HL-60 (cell line): ENCODE data around the gene ADGRL3.

Experiments used
- DNase-seq, 2 experiments: peaks; one replicate each; pipeline ENCODE4 v3.0.0-alpha.2; 2010 to 2020; ENCODE audit warnings: low read depth in 1 of 2, low spot score in 1 of 2
- H3K27ac ChIP-seq: fragments of 250-450 bp; sonication (Bioruptor Pico); replicated peaks from 2 replicates; pipeline ENCODE4 v1.5.1; 2020; ENCODE audit warnings: mild to moderate bottlenecking, moderate library complexity
- H3K27me3 ChIP-seq: fragments of 250-450 bp; sonication (Bioruptor Pico); 2 replicates; pipeline ENCODE4 v1.5.1; 2021; ENCODE audit warnings: mild to moderate bottlenecking, moderate library complexity; ENCODE audit not compliant: insufficient read depth, poor library complexity, severe bottlenecking
- H3K4me3 ChIP-seq: replicated peaks from 2 replicates; pipeline ENCODE4 v1.5.1; 2011; ENCODE audit warnings: mild to moderate bottlenecking, control low read depth, low read length; ENCODE audit not compliant: insufficient read depth
- CTCF ChIP-seq: IDR thresholded peaks from one replicate; pipeline ENCODE4 v1.5.1; 2011; ENCODE audit warnings: low read length, control low read depth, inconsistent platforms; ENCODE audit not compliant: insufficient read depth
- GABPA ChIP-seq: IDR thresholded peaks from 2 replicates; pipeline ENCODE4 v1.6.1; 2012; ENCODE audit warnings: low read depth
- POLR2AphosphoS5 ChIP-seq: IDR thresholded peaks from 2 replicates; pipeline ENCODE4 v1.6.1; 2012; ENCODE audit warnings: low read depth
- SPI1 ChIP-seq: IDR thresholded peaks from 2 replicates; pipeline ENCODE4 v1.6.1; 2012; ENCODE audit warnings: low read depth, mild to moderate bottlenecking, borderline replicate concordance
- TF ChIP-seq, protein P1 (sequence below): IDR thresholded peaks from 2 replicates; pipeline ENCODE4 v1.6.1; 2012; ENCODE audit warnings: low read depth; ENCODE audit not compliant: insufficient replicate concordance

The ADGRL3 gene

DNA sequence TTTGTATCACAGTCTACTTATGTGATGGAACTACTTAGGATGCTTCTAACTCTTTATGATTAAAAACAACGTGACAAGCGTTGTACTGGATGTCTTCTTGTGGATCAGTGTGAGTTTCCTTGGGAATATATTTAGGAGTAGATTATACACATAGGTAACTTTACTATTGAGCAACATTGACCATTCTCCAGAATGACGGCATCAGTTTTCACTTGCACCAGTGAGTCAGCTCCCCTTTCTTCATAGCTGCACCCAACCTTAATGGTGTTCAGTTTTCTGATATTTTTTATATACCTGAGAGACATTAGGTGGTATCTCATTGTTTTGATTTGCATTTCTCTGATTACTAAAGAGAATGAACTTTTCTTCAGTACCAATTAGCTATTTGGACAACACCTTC is 343.9 kb downstream of the ADGRL3 start:
- H3K4me3 ChIP-seq, result no peak overlapping the region
- no peak overlapping the region for H3K27ac ChIP-seq
- no peaks in the 10 kb centered on the region for H3K27me3 ChIP-seq
- TF ChIP-seq POLR2AphosphoS5, result no peak
- TF ChIP-seq, protein P1, sequence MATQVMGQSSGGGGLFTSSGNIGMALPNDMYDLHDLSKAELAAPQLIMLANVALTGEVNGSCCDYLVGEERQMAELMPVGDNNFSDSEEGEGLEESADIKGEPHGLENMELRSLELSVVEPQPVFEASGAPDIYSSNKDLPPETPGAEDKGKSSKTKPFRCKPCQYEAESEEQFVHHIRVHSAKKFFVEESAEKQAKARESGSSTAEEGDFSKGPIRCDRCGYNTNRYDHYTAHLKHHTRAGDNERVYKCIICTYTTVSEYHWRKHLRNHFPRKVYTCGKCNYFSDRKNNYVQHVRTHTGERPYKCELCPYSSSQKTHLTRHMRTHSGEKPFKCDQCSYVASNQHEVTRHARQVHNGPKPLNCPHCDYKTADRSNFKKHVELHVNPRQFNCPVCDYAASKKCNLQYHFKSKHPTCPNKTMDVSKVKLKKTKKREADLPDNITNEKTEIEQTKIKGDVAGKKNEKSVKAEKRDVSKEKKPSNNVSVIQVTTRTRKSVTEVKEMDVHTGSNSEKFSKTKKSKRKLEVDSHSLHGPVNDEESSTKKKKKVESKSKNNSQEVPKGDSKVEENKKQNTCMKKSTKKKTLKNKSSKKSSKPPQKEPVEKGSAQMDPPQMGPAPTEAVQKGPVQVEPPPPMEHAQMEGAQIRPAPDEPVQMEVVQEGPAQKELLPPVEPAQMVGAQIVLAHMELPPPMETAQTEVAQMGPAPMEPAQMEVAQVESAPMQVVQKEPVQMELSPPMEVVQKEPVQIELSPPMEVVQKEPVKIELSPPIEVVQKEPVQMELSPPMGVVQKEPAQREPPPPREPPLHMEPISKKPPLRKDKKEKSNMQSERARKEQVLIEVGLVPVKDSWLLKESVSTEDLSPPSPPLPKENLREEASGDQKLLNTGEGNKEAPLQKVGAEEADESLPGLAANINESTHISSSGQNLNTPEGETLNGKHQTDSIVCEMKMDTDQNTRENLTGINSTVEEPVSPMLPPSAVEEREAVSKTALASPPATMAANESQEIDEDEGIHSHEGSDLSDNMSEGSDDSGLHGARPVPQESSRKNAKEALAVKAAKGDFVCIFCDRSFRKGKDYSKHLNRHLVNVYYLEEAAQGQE, result no peak
- TF ChIP-seq GABPA, result no peak
- no peak for TF ChIP-seq SPI1
- no peak for TF ChIP-seq CTCF
- no peak for DNase-seq

DNA sequence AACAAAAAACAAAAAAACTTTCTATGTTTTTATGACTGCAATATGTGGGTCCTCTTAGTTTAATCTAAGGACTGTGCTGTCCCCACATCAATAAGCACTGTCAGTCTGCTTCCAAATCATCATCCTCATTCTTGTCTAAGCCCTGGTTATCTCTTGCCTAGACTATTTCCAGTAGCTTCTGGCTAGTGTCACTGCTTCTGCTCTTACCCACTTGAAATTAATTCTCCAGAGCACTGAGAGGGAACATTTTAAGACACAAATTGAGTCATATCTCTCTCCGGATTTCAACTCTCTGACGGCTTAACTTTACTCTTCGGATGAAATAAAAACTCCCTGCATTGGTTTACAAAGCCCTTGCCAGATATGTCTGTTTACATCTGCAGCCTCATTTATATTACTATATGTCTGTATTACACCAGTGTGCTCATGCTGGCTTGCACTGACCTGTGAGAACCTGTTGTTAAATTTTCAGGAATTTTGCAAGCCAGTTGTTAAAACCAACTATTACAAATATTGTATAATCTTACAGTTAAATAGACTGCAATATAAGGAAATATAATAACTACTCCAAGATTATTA is 345.9 kb downstream of the ADGRL3 start:
- no peak for DNase-seq

GRCh38 chr4:61549336-61549735 is 349.2 kb downstream of the ADGRL3 start:
- Histone ChIP-seq H3K27ac (no peak overlapping the region), H3K4me3 (no peak overlapping the region), H3K27me3 (no peaks in the 10 kb centered on the region)
- TF ChIP-seq CTCF, result no peak
- no peak for TF ChIP-seq GABPA
- TF ChIP-seq POLR2AphosphoS5, result no peak
- no peak for TF ChIP-seq SPI1
- TF ChIP-seq, protein P1, result no peak
- DNase-seq, result no peak

More for the DNA sequence above, 345.9 kb downstream of the ADGRL3 start:
- H3K4me3 ChIP-seq, result no peak overlapping the region
- H3K27ac ChIP-seq, result no peak overlapping the region
- H3K27me3 ChIP-seq, result no peaks in the 10 kb centered on the region
- TF ChIP-seq GABPA, result no peak
- no peak for TF ChIP-seq POLR2AphosphoS5

DNA sequence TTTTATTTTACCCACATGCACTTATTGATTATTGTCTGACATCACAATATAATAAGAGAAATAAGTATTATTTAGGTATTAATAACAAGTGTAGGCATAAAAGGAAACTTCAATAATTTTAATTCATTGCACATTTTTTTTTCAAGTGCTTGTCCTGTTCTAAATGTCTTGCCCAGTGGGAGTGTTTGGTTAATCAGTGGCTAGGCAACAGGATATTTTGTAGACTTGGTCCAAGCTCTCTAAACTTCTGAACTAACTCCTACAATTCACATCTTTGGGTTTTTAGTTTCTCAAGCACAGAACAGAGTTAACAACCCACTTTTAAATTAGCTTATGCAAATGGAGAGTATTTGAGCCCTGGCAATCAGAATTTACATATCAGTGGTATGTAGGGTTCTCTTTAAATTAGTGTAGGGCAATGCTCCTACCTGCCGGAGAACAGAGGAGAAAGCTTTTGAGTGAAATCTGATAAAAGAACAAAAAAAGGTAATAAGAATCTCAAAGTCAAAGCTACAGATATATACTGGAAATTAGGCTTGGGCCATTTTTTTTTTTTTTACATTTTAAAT is 353.5 kb downstream of the ADGRL3 start:
- no peak overlapping the region for H3K4me3 ChIP-seq
- TF ChIP-seq, protein P1, result no peak
- no peak for TF ChIP-seq CTCF
- H3K27ac ChIP-seq, result no peak overlapping the region
- DNase-seq, result no peak
- no peaks in the 10 kb centered on the region for H3K27me3 ChIP-seq
